H9 (cell line): ENCODE measurements around the gene ARHGAP10. TPM values are rescaled to one million over a fixed set of nuclear protein-coding genes. Genes with fewer than 3 reads are reported as not detected.

Experiments used
- DNase-seq: peaks from one replicate; pipeline ENCODE4 v3.0.0-alpha.2; 2017
- H2AFZ ChIP-seq: one replicate; pipeline ENCODE4 v1.6.1; 2013; ENCODE audit warnings: mild to moderate bottlenecking, low read length, control low read depth, moderate library complexity
- H2AK5ac ChIP-seq: 2 replicates; pipeline ENCODE4 v1.6.1; 2013; ENCODE audit warnings: low read length, control low read depth, mixed read lengths; ENCODE audit not compliant: insufficient read length
- H2BK120ac ChIP-seq: one replicate; pipeline ENCODE4 v1.6.1; 2013; ENCODE audit warnings: low read depth, mild to moderate bottlenecking, low read length, control low read depth, inconsistent platforms; ENCODE audit not compliant: poor library complexity, severe bottlenecking
- H2BK12ac ChIP-seq: 2 replicates; pipeline ENCODE4 v1.6.1; 2013; ENCODE audit warnings: low read length, control low read depth, mixed read lengths, low read depth; ENCODE audit not compliant: insufficient read length
- H2BK15ac ChIP-seq: 2 replicates; pipeline ENCODE4 v1.6.1; 2013; ENCODE audit warnings: low read depth, low read length, control low read depth
- H2BK20ac ChIP-seq: one replicate; pipeline ENCODE4 v1.6.1; 2013; ENCODE audit warnings: low read depth, mild to moderate bottlenecking, low read length, control low read depth, inconsistent platforms; ENCODE audit not compliant: poor library complexity, severe bottlenecking
- H2BK5ac ChIP-seq: 2 replicates; pipeline ENCODE4 v1.6.1; 2013; ENCODE audit warnings: low read length, control low read depth, mixed read lengths; ENCODE audit not compliant: insufficient read length
- H3K14ac ChIP-seq: 2 replicates; pipeline ENCODE4 v1.6.1; 2013; ENCODE audit warnings: low read length, control low read depth; ENCODE audit not compliant: insufficient read depth
- H3K18ac ChIP-seq: 2 replicates; pipeline ENCODE4 v1.6.1; 2013; ENCODE audit warnings: low read depth, mild to moderate bottlenecking, mixed read lengths, low read length, control low read depth; ENCODE audit not compliant: insufficient read length
- H3K23ac ChIP-seq: 2 replicates; pipeline ENCODE4 v1.6.1; 2013; ENCODE audit warnings: low read length, control low read depth, mixed read lengths, low read depth; ENCODE audit not compliant: insufficient read length
- H3K23me2 ChIP-seq: 2 replicates; pipeline ENCODE4 v1.6.1; 2013; ENCODE audit warnings: low read depth, mild to moderate bottlenecking, mixed read lengths, low read length, control low read depth; ENCODE audit not compliant: insufficient read length, poor library complexity, severe bottlenecking
- H3K27ac ChIP-seq: 2 replicates; pipeline ENCODE4 v1.5.1; 2013; ENCODE audit warnings: low read length, control low read depth, mixed read lengths, low read depth; ENCODE audit not compliant: insufficient read length
- H3K27me3 ChIP-seq: 2 replicates; pipeline ENCODE4 v1.6.1; 2013; ENCODE audit warnings: low read length, control low read depth, inconsistent platforms; ENCODE audit not compliant: insufficient read depth
- H3K4ac ChIP-seq: 2 replicates; pipeline ENCODE4 v1.6.1; 2013; ENCODE audit warnings: low read depth, mild to moderate bottlenecking, control low read depth, inconsistent platforms, low read length, moderate library complexity
- H3K4me1 ChIP-seq: 2 replicates; pipeline ENCODE4 v1.6.1; 2013; ENCODE audit warnings: low read length, control low read depth, inconsistent platforms; ENCODE audit not compliant: insufficient read depth
- H3K4me2 ChIP-seq: 2 replicates; pipeline ENCODE4 v1.6.1; 2013; ENCODE audit warnings: low read length, control low read depth, mixed read lengths; ENCODE audit not compliant: insufficient read length, insufficient read depth
- H3K56ac ChIP-seq: 2 replicates; pipeline ENCODE4 v1.6.1; 2013; ENCODE audit warnings: low read depth, mild to moderate bottlenecking, mixed read lengths, low read length, control low read depth; ENCODE audit not compliant: insufficient read length
- H3K79me1 ChIP-seq: 2 replicates; pipeline ENCODE4 v1.6.1; 2013; ENCODE audit warnings: low read depth, mild to moderate bottlenecking, moderate library complexity, low read length, control low read depth, inconsistent platforms; ENCODE audit not compliant: insufficient read depth, poor library complexity, severe bottlenecking
- H3K79me2 ChIP-seq: 2 replicates; pipeline ENCODE4 v1.6.1; 2013; ENCODE audit warnings: low read length, control low read depth, inconsistent platforms; ENCODE audit not compliant: insufficient read depth
- H3K9ac ChIP-seq: 2 replicates; pipeline ENCODE4 v1.6.1; 2013; ENCODE audit warnings: low read length, control low read depth, mixed read lengths; ENCODE audit not compliant: insufficient read length; ENCODE audit errors: extremely low read depth
- H3K9me3 ChIP-seq: one replicate; pipeline ENCODE4 v1.6.1; 2013; ENCODE audit warnings: low read depth, low read length, inconsistent platforms; ENCODE audit not compliant: control insufficient read depth
- H3T11ph ChIP-seq: one replicate; pipeline ENCODE4 v1.6.1; 2013; ENCODE audit warnings: mild to moderate bottlenecking, low read length, control low read depth, inconsistent platforms
- H4K20me1 ChIP-seq: one replicate; pipeline ENCODE4 v1.6.1; 2013; ENCODE audit not compliant: control insufficient read depth, insufficient read length, insufficient read depth
- H4K5ac ChIP-seq: 2 replicates; pipeline ENCODE4 v1.6.1; 2013; ENCODE audit warnings: low read depth, mild to moderate bottlenecking, mixed read lengths, low read length, control low read depth; ENCODE audit not compliant: insufficient read length
- H4K8ac ChIP-seq: replicated peaks from 2 replicates; pipeline ENCODE4 v1.6.1; 2013; ENCODE audit warnings: low read length, control low read depth, mixed read lengths, low read depth; ENCODE audit not compliant: insufficient read length
- H4K91ac ChIP-seq: 2 replicates; pipeline ENCODE4 v1.6.1; 2013; ENCODE audit warnings: low read depth, mild to moderate bottlenecking, moderate library complexity, mixed read lengths, low read length, control low read depth; ENCODE audit not compliant: insufficient read length
- H3K27ac Mint-ChIP-seq, 3 experiments: 2 replicates in 2 of 3; 3 replicates in 1 of 3; pipeline ENCODE4 v1.8.0; 2020 to 2021; ENCODE audit warnings: mixed read lengths in 3 of 3, mild to moderate bottlenecking in 1 of 3, moderate library complexity in 1 of 3
- H3K27me3 Mint-ChIP-seq: 2 replicates; pipeline ENCODE4 v1.8.0; 2021; ENCODE audit warnings: low read depth, mild to moderate bottlenecking, moderate library complexity, mixed read lengths
- H3K36me3 Mint-ChIP-seq, 3 experiments: 2 replicates in 2 of 3; 3 replicates in 1 of 3; pipeline ENCODE4 v1.8.0; 2020 to 2021; ENCODE audit warnings: low read depth in 3 of 3, mixed read lengths in 3 of 3; ENCODE audit not compliant: insufficient read depth in 1 of 3
- H3K4me1 Mint-ChIP-seq, 2 experiments: 2 replicates each; pipeline ENCODE4 v1.8.0; 2020; ENCODE audit warnings: mixed read lengths in 2 of 2
- H3K4me3 Mint-ChIP-seq, 2 experiments: 2 replicates in 1 of 2; 3 replicates in 1 of 2; pipeline ENCODE4 v1.8.0; 2020 to 2021; ENCODE audit warnings: mild to moderate bottlenecking in 2 of 2, mixed read lengths in 2 of 2, moderate library complexity in 1 of 2
- H3K9me3 Mint-ChIP-seq, 2 experiments: 2 replicates in 1 of 2; 3 replicates in 1 of 2; pipeline ENCODE4 v1.8.0; 2020; ENCODE audit warnings: mild to moderate bottlenecking in 2 of 2, mixed read lengths in 2 of 2, moderate library complexity in 1 of 2
- WGBS: extraction: QIAGEN DNeasy Blood & Tissue Kit; methylation state at CpG from one replicate; pipeline ENCODE4 v1.1.7; 2013; ENCODE audit warnings: missing lambda C conversion rate, low lambda C conversion rate, mixed read lengths; ENCODE audit not compliant: insufficient read length; ENCODE audit errors: extremely low coverage; 5-methylcytosine and 5-hydroxymethylcytosine counted together
- total RNA-seq: library from RNA; stranded (reverse); gene quantifications from 2 replicates; pipeline ENCODE4 v1.2.1, GENCODE V29; 2021
- TF ChIP-seq, protein P1 (sequence below): fragments of 200-600 bp; sonication (generic); conservative IDR thresholded peaks from 3 replicates; pipeline ENCODE4 v1.8.0; 2021; ENCODE audit warnings: antibody characterized with exemption, mild to moderate bottlenecking

ARHGAP10 gene
- total RNA-seq, 1 experiment from 2014 or later: 7.8 TPM

- Histone ChIP-seq H3K27me3 (no peaks in the 10 kb centered on the region), H3K23me2 (no peaks in the 10 kb centered on the region), H2BK12ac (no peak overlapping the region), H3K79me2 (no peaks in the 10 kb centered on the region), H3K56ac (no peak overlapping the region), H3K4ac (no peak overlapping the region), H2BK15ac (no peak overlapping the region), H2BK120ac (no peak overlapping the region), H4K91ac (no peak overlapping the region), H3K79me1 (no peaks in the 10 kb centered on the region), H3K27ac (no peak overlapping the region), H3K9me3 (no peaks in the 10 kb centered on the region), H3K18ac (no peak overlapping the region), H4K5ac (no peak overlapping the region), H3K9ac (no peak overlapping the region), H3K4me1 (no peaks in the 10 kb centered on the region), H3K4me2 (no peak overlapping the region), H2BK5ac (no peak overlapping the region), H2AK5ac (no peak overlapping the region), H4K8ac (no peak overlapping the region), H2AFZ (no peak overlapping the region), H3K23ac (no peak overlapping the region), H2BK20ac (no peak overlapping the region), H3T11ph (no peak overlapping the region), H3K14ac (no peak overlapping the region), H4K20me1 (no peaks in the 10 kb centered on the region)
- no peak for DNase-seq
- 0 out of 7 replicates have a peak, but pooled peaks cover 0 to 2% (median 0%) of the 10 kb centered on the region in 3 experiments for H3K36me3 Mint-ChIP-seq
- WGBS: no CpG with 5 or more reads among the region's 7 CpGs
- H3K27ac Mint-ChIP-seq: no peak overlapping the region; a peak in 2 of 7 replicates
- peaks cover 4 to 7% of the 10 kb centered on the region in 2 experiments; a peak in 3 of 4 replicates for H3K4me1 Mint-ChIP-seq
- H3K9me3 Mint-ChIP-seq: no peaks in the 10 kb centered on the region; a peak in 2 of 5 replicates
- TF ChIP-seq, protein P1, sequence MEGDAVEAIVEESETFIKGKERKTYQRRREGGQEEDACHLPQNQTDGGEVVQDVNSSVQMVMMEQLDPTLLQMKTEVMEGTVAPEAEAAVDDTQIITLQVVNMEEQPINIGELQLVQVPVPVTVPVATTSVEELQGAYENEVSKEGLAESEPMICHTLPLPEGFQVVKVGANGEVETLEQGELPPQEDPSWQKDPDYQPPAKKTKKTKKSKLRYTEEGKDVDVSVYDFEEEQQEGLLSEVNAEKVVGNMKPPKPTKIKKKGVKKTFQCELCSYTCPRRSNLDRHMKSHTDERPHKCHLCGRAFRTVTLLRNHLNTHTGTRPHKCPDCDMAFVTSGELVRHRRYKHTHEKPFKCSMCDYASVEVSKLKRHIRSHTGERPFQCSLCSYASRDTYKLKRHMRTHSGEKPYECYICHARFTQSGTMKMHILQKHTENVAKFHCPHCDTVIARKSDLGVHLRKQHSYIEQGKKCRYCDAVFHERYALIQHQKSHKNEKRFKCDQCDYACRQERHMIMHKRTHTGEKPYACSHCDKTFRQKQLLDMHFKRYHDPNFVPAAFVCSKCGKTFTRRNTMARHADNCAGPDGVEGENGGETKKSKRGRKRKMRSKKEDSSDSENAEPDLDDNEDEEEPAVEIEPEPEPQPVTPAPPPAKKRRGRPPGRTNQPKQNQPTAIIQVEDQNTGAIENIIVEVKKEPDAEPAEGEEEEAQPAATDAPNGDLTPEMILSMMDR: peak; percentile 87
- no peaks in the 10 kb centered on the region for H3K27me3 Mint-ChIP-seq
- H3K4me3 Mint-ChIP-seq: no peak overlapping the region
Measured at GRCh38 chr4:147707892-147708672, 23.8 kb upstream of the ARHGAP10 start.
